SKM-1 (cell line): Measurements from ENCODE around the gene TBX19.
A peak's percentile ranks its signal among the peaks of the same experiment; 100 is the strongest.

ENCODE experiments used
- DNase-seq: peaks from one replicate; lab custom pipeline; 2025; ENCODE audit not compliant: unreplicated experiment; lab: John Stamatoyannopoulos, UW

TBX19 gene

GRCh38 chr1:168319691-168320090 is 39.0 kb downstream of the TBX19 start:
- no peak for DNase-seq

GRCh38 chr1:168320149-168320548 is 39.5 kb downstream of the TBX19 start:
- DNase-seq = no peak

GRCh38 chr1:168320800-168321450 is 40.2 kb downstream of the TBX19 start:
- DNase-seq = no peak

- DNase-seq = no peak
These were observed 41.3 kb downstream of the TBX19 start for GRCh38 chr1:168321945-168322344.

GRCh38 chr1:168324745-168325425 is 44.2 kb downstream of the TBX19 start:
- no peak for DNase-seq

GRCh38 chr1:168328731-168329364 is 48.2 kb downstream of the TBX19 start:
- no peak for DNase-seq

GRCh38 chr1:168330285-168330684 is 49.6 kb downstream of the TBX19 start:
- no peak for DNase-seq

GRCh38 chr1:168331569-168331968 is 50.9 kb downstream of the TBX19 start:
- DNase-seq = no peak

- DNase-seq = no peak
These were observed 53.0 kb downstream of the TBX19 start for GRCh38 chr1:168333562-168334276.

- DNase-seq = no peak
These were observed 54.8 kb downstream of the TBX19 start for GRCh38 chr1:168335500-168335899.

GRCh38 chr1:168338589-168339503 is 58.2 kb downstream of the TBX19 start:
- no peak for DNase-seq

- DNase-seq = no peak
These were observed 60.3 kb downstream of the TBX19 start for GRCh38 chr1:168340781-168341482.

- no peak for DNase-seq
These were observed 60.9 kb downstream of the TBX19 start for GRCh38 chr1:168341483-168341975.

GRCh38 chr1:168342572-168343280 is 62.0 kb downstream of the TBX19 start:
- peak; percentile 92 for DNase-seq

- no peak for DNase-seq
These were observed 62.9 kb downstream of the TBX19 start for GRCh38 chr1:168343566-168343965.

- DNase-seq = no peak
These were observed 63.8 kb downstream of the TBX19 start for GRCh38 chr1:168344517-168344916.

GRCh38 chr1:168345939-168346338 is 65.3 kb downstream of the TBX19 start:
- DNase-seq = no peak

GRCh38 chr1:168347630-168348029 is 67.0 kb downstream of the TBX19 start:
- DNase-seq = no peak

- no peak for DNase-seq
These were observed 67.6 kb downstream of the TBX19 start for GRCh38 chr1:168348146-168348709.
